Natural killer cell (primary cell): ENCODE measurements around the gene GALNT12. TPM values are rescaled to one million over a fixed set of nuclear protein-coding genes. Genes with fewer than 3 reads are reported as not detected.

Experiments
- ATAC-seq, 3 donors: fragments of 150-1000 bp in 2 of 3; fragments of 200-7000 bp in 1 of 3; cut with Tn5 transposase; 1 replicate in 1 of 3; 2 replicates in 2 of 3; pipeline ENCODE4 v1.10.0; 2021; ENCODE audit warnings: mild to moderate bottlenecking in 2 of 3, moderate library complexity in 2 of 3
- DNase-seq, 2 donors: peaks; one replicate each; pipeline versions ENCODE4 v3.0.0 to v3.0.0-alpha.2; 2013 to 2021; ENCODE audit warnings: mixed read lengths in 1 of 2
- H3K27ac ChIP-seq: one replicate; pipeline ENCODE4 v1.5.1; 2013; ENCODE audit warnings: mild to moderate bottlenecking, low read length
- H3K27me3 ChIP-seq: one replicate; pipeline ENCODE4 v1.6.1; 2013; ENCODE audit warnings: low read length; ENCODE audit not compliant: control insufficient read depth, insufficient read depth
- H3K36me3 ChIP-seq: one replicate; pipeline ENCODE4 v1.6.1; 2013; ENCODE audit warnings: low read length; ENCODE audit not compliant: control insufficient read depth, insufficient read depth
- H3K4me1 ChIP-seq: one replicate; pipeline ENCODE4 v1.6.1; 2013; ENCODE audit warnings: low read length; ENCODE audit not compliant: control insufficient read depth, insufficient read depth
- H3K4me3 ChIP-seq: one replicate; pipeline ENCODE4 v1.5.1; 2013; ENCODE audit warnings: low read length
- H3K9me3 ChIP-seq: one replicate; pipeline ENCODE4 v1.6.1; 2013; ENCODE audit warnings: low read length; ENCODE audit not compliant: control insufficient read depth, insufficient read depth
- H3K27ac Mint-ChIP-seq, 2 donors: one replicate each; pipeline ENCODE4 v1.8.0; 2022; ENCODE audit warnings: mild to moderate bottlenecking in 2 of 2, mixed read lengths in 2 of 2, moderate library complexity in 1 of 2
- H3K27me3 Mint-ChIP-seq, 2 donors: one replicate each; pipeline ENCODE4 v1.8.0; 2022; ENCODE audit warnings: low read depth in 2 of 2, mixed read lengths in 2 of 2
- H3K36me3 Mint-ChIP-seq: one replicate; pipeline ENCODE4 v1.8.0; 2022; ENCODE audit warnings: mixed read lengths
- H3K4me1 Mint-ChIP-seq, 2 donors: one replicate each; pipeline ENCODE4 v1.8.0; 2022; ENCODE audit warnings: mixed read lengths in 2 of 2
- H3K4me3 Mint-ChIP-seq: one replicate; pipeline ENCODE4 v1.8.0; 2022; ENCODE audit warnings: mild to moderate bottlenecking, moderate library complexity, mixed read lengths
- H3K9me3 Mint-ChIP-seq, 2 donors: one replicate each; pipeline ENCODE4 v1.8.0; 2022; ENCODE audit warnings: mixed read lengths in 2 of 2
- CTCF ChIP-seq: fragments of 200-600 bp; IDR thresholded peaks from one replicate; pipeline ENCODE4 v1.8.0; 2022; ENCODE audit warnings: antibody characterized with exemption
- WGBS: methylation state at CpG from one replicate; pipeline ENCODE4 v1.1.7; 2013; ENCODE audit warnings: missing lambda C conversion rate; ENCODE audit not compliant: insufficient coverage; 5-methylcytosine and 5-hydroxymethylcytosine counted together
- intact Hi-C: fragments of 100-400 bp; cut with micrococcal nuclease; formaldehyde crosslinking; loops from one replicate; pipeline ENCODE4 v1.14.2; 2022
- total RNA-seq, 4 donors: library from RNA; stranded (reverse); fragments of 120-200 nt in 1 of 4; gene quantifications; one replicate each; pipeline versions ENCODE4 v1.2.3 to v1.2.4, GENCODE V29; 2013 to 2022

GALNT12 gene
- total RNA-seq, 3 donors from 2014 or later (not counting 1 experiment from before 2014, with no cell fraction given): 9.1 to 9.4 (median 9.4) TPM

- Mint-ChIP-seq H3K27me3 (no peaks in the 10 kb centered on the region), H3K4me1 (no peaks in the 10 kb centered on the region), H3K27ac (no peak overlapping the region), H3K36me3 (peaks cover 6% of the 10 kb centered on the region), H3K9me3 (peaks cover 0 to 4% of the 10 kb centered on the region in 2 donors), H3K4me3 (no peak overlapping the region)
- ATAC-seq (no peak), DNase-seq (no peak)
- 96% methylated on average over 9 of the region's 9 CpGs for WGBS
- H3K4me1 ChIP-seq: no peaks in the 10 kb centered on the region
- H3K27me3 ChIP-seq: no peaks in the 10 kb centered on the region
- no peak overlapping the region for H3K27ac ChIP-seq
- no peak for TF ChIP-seq CTCF
- H3K4me3 ChIP-seq: no peak overlapping the region
- intact Hi-C loops: no loop called here
- H3K36me3 ChIP-seq: peaks cover 16% of the 10 kb centered on the region
- H3K9me3 ChIP-seq: no peaks in the 10 kb centered on the region
These were observed 39.1 kb upstream of the GALNT12 start for GRCh38 chr9:98768344-98768743.

- Mint-ChIP-seq H3K4me1 (no peaks in the 10 kb centered on the region), H3K27ac (no peak overlapping the region), H3K4me3 (no peak overlapping the region), H3K36me3 (peaks cover 6% of the 10 kb centered on the region), H3K9me3 (no peaks in the 10 kb centered on the region), H3K27me3 (no peaks in the 10 kb centered on the region)
- H3K27me3 ChIP-seq: no peaks in the 10 kb centered on the region
- ATAC-seq: no peak
- no peak for DNase-seq
- no peak overlapping the region for H3K4me3 ChIP-seq
- no peak for TF ChIP-seq CTCF
- peaks cover 16% of the 10 kb centered on the region for H3K36me3 ChIP-seq
- intact Hi-C loops: loop anchor here (10.0 kb wide), 1 partner anchor 236 kb away; no protein-coding TSS in a partner anchor
- H3K27ac ChIP-seq: no peak overlapping the region
- 98% methylated on average over 10 of the region's 10 CpGs for WGBS
- no peaks in the 10 kb centered on the region for H3K4me1 ChIP-seq
- no peaks in the 10 kb centered on the region for H3K9me3 ChIP-seq
These were observed 36.8 kb upstream of the GALNT12 start for GRCh38 chr9:98770717-98771116.

- intact Hi-C loops: loop anchor here (10.0 kb wide), 1 partner anchor 237 kb away; no protein-coding TSS in a partner anchor
- H3K27ac Mint-ChIP-seq: no peak overlapping the region
- no peaks in the 10 kb centered on the region for H3K27me3 Mint-ChIP-seq
- H3K4me3 Mint-ChIP-seq: no peak overlapping the region
- H3K36me3 ChIP-seq: peaks cover 16% of the 10 kb centered on the region
- H3K9me3 Mint-ChIP-seq: no peaks in the 10 kb centered on the region
- H3K27ac ChIP-seq: no peak overlapping the region
- H3K4me1 Mint-ChIP-seq: no peaks in the 10 kb centered on the region
- no peak for TF ChIP-seq CTCF
- no peak for ATAC-seq
- no peak for DNase-seq
- no peak overlapping the region for H3K4me3 ChIP-seq
- no peaks in the 10 kb centered on the region for H3K9me3 ChIP-seq
- H3K4me1 ChIP-seq: no peaks in the 10 kb centered on the region
- peaks cover 6% of the 10 kb centered on the region for H3K36me3 Mint-ChIP-seq
- H3K27me3 ChIP-seq: no peaks in the 10 kb centered on the region
- 95% methylated on average over 15 of the region's 15 CpGs for WGBS
These were observed 36.1 kb upstream of the GALNT12 start for GRCh38 chr9:98771209-98771874.
